G401.6 (cell line): ENCODE results near the gene RRBP1.

Experiments used
- FAIRE-seq: peaks from 2 replicates; lab custom pipeline; 2012; peaks lifted over from hg19 to GRCh38; lab: Jason Lieb, UNC

RRBP1 gene

GRCh38 chr20:17646961-17647301 lies 35.1 kb downstream of the RRBP1 start:
- FAIRE-seq: no peak

GRCh38 chr20:17646209-17646960 lies 35.7 kb downstream of the RRBP1 start:
- FAIRE-seq: no peak

- no peak for FAIRE-seq
Measured at GRCh38 chr20:17645546-17646208, 36.4 kb downstream of the RRBP1 start.

GRCh38 chr20:17645010-17645409 lies 37.0 kb downstream of the RRBP1 start:
- no peak for FAIRE-seq

GRCh38 chr20:17644451-17644850 lies 37.6 kb downstream of the RRBP1 start:
- FAIRE-seq: no peak

DNA sequence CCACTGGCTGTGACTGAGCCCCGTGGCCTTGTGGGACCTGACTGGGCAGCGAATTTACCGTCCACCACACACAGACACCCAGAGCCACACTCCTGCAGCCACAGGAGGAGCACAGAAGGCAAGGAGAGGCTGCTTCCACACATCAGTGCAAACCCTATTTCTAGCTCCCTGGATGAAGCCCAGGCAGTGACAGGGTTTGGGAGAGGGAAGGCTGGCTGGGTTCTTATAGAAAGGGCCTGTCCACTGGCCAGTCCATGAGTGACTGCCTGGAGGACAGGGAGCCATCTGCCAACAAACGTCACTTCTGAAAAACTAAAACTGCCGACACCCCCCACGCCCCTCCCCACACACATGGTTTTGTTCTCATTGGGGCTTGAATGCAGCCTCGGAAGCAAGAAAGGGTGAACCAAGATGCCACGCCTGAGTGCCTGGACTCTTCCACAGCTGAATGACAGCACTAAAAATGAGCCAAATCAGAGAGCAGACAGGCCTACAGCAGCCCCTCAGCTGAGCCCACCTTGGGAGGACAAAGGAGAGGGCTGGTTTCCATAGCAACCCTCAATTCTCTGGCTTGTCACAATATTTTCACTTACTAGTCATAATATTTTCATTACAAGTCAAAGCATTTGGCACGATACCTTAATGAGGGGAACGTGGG lies 38.4 kb downstream of the RRBP1 start:
- no peak for FAIRE-seq

DNA sequence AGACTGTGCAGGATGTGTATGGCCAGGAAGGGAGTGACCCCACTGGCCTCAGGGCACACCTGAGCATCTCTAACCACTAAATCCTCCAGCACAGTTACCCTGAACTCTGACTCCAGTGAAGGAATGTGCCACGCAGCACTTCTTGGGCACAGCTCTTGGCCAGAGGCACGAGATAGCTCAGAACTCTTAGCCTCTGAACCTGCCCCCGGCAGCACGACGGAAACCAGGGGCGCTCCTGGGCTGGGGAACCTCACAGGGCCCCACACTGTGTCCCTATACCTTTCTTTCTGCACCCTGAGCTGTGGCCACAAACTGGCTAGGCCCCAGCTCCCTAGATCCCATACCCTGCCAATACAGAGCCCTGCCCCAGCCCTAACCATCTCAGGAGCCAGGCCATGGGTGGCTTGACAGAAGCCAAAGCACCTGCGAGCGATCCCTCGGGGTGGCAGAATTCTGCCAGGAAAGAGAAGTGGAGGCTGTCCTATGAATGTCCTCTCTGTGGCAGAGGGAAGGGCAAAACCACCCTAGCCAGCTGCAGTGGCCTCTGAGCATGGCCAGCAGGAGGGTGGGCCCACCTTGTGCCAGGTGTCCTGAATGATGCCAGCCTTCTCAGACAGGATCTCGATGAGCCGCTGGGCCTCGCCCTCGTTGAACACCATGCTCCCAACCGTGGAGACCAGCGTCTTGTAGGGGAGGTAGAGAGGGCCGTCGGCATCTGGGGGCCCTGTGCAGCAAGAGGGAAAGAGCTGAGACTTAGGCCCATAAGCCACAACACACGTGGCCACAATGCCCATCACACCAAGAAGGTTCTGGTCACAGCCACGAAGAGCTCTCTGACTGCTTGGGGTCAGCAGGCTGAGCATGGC lies 39.4 kb downstream of the RRBP1 start:
- no peak for FAIRE-seq

DNA sequence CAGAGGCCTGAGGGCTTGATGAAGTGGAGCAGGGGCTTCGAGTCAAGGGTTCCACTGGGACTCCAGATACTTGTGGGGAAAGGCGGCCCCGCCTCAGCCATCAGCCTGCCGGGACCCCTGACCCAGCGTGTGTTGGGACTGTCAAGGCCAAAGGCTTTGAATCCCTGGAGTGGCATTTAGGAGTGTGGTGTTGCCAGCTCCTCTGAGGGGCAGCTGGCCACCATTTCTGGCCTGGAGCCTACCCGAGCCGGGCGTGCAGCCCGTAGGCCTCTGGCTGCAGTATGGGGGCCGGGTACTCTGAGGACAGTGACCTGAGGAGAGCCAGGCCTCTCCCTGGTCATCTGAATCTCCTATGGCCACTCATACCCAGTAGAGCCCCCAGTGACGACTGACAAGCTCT lies 40.0 kb downstream of the RRBP1 start:
- no peak for FAIRE-seq

DNA sequence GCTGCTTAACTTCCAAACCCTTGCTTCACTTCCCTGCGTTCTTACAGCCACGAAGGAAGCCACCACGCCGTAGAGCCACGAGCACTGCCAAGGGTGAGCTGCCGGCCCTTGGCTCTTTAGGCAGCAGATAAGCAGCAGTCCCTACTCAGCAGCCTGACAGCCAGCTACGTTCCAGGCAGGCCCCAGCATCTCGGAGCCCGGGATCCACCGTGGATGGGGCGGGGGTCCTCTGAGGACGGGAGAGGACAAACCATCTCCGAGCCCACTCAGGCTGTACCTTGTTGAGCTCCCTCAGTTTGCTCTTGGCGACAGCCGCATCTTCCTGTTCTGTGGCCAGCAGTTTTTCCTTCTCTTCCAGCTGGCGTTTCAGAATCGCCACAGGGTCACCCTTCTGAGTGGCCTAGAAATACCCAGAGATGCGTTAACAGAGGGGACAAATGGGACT lies 40.5 kb downstream of the RRBP1 start:
- FAIRE-seq: no peak

DNA sequence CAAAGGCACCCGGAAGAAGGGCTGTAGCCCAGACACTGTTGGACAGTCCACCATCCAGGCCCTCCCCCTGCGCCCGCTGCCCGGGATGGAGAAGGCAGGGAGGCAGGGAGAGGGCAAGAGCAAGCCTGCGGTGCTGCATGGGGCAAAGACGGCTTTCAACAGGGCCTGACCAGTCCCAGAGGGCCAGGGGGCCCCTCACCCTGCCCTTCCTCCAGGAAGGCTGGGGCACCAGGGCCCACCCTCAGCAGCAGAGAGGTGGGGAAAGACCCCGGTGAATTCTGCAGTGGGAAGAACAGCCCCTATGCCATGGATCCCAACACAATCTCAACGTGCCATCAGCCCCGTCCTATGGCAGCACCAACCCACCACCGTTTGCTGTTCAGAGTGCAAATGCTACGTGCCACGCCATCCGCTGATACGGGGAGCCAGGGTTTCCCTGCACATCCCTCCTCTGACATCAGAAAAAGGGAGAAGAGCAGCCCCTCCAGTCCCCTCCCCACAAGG lies 41.1 kb downstream of the RRBP1 start:
- no peak for FAIRE-seq

- FAIRE-seq: no peak
Measured at GRCh38 chr20:17640146-17640874, 41.7 kb downstream of the RRBP1 start.

- no peak for FAIRE-seq
Measured at GRCh38 chr20:17638835-17639407, 43.1 kb downstream of the RRBP1 start.

- FAIRE-seq: no peak
Measured at GRCh38 chr20:17637985-17638640, 43.9 kb downstream of the RRBP1 start.

DNA sequence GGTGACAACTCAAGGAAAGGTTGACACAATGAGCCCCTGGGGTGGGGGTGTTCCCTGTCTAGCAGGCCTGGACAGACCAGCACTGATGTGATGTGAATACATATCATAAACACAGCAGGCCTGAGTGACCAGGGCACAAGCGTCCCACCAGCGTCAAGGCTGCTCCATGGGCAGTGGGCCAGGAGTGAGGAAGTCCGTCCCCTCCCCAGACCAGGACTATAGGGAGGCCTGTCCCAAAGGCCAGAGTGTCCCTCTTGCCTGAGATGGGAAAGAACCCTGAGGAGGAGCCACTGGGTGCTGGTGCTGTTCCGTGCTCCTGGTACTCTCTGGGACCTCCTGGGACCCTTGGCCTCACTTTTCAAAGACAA lies 44.6 kb downstream of the RRBP1 start:
- FAIRE-seq: no peak

DNA sequence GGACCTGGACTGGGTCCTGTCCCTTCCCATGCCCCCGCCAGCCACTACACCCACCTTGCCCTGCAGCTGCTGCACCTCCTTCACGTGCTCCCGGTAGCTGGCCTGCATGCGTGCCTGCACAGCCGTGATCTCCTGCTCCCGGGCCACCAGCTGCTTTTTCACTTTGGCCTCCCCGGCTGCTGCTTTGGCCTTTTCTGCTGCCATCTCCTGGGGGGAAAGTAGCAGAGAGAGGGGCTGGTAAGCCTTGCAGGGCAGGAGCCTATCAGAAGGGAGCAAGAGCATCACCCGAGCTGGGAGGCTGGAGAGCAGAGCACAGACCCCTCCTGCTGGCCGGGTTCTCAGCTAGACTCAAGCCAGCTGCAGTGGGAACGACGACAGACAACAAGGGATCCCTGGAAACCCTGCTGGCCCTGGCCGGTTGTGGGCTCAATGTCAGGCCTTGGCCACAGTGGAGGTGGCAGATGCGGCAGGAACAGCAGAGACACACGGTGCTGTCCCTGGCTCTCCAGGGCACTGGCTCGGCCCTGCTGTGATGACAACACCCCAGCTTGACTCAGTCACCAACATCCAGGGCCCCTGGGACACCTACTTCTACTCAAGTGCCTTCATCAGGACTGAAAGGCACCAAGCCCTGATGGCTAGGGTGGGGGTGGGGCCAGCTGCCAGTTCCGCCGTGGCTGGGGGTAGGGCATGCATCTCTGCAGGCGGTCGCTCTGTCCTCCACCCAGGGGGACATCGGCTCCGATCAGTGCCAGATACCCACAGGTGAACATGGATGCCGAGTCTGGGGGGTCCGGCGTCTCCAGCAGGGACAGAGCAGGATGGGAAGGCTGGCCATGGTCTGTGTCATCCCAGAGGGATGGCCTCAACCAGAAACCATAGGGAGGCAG lies 45.3 kb downstream of the RRBP1 start:
- no peak for FAIRE-seq

- FAIRE-seq: no peak
Measured at GRCh38 chr20:17635332-17636244, 46.5 kb downstream of the RRBP1 start.

- FAIRE-seq: no peak
Measured at GRCh38 chr20:17634661-17635331, 47.2 kb downstream of the RRBP1 start.

DNA sequence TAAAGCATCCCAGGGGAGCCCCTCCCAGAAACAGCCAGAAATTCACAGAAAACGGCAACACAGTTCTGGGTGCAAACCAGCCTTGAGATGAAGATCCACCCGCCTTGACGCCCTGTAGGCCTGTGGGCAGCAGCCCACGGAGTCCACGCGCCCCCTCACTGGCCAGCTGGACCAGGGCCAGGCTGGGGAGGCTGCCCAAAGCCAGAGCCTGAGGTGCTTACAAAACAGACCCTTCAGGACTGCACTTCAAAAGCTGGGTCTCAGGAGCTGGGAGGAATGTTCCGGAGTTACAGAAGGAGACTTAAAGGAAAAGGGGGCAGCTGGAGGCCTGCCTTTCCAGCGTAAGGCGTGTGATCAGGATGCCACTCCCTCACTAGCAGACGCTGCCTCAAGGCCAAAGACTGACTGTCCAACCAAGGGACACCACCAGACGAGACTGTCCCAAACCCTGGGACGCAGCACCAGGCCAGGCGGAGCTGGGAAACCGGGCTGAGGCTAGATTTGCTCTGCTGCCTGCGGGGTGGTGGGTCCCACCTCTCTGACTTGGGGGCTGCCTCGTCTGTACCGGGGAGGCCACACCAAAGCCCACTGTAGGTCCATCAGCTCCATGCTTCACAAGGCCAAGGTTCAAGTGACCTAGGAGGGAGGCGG lies 48.1 kb downstream of the RRBP1 start:
- no peak for FAIRE-seq
